NCI-H2196 (cell line): ENCODE measurements around the gene SFMBT1.
A peak's percentile ranks its signal among the peaks of the same experiment; 100 is the strongest.
"Not testable (repeated sequence)": the region's sequence is repeated elsewhere in the genome, so short reads cannot be mapped to it uniquely, and the experiment has no call there.

Experiments
- DNase-seq: peaks from one replicate; lab custom pipeline; 2025; ENCODE audit not compliant: unreplicated experiment; lab: John Stamatoyannopoulos, UW

The SFMBT1 gene

GRCh38 chr3:53074366-53074696 lies 28.5 kb upstream of the SFMBT1 start:
- DNase-seq: no peak

GRCh38 chr3:53073553-53074365 lies 27.9 kb upstream of the SFMBT1 start:
- DNase-seq: no peak

- peak; percentile 46 for DNase-seq
These were observed 27.0 kb upstream of the SFMBT1 start for GRCh38 chr3:53072653-53073552.

DNA sequence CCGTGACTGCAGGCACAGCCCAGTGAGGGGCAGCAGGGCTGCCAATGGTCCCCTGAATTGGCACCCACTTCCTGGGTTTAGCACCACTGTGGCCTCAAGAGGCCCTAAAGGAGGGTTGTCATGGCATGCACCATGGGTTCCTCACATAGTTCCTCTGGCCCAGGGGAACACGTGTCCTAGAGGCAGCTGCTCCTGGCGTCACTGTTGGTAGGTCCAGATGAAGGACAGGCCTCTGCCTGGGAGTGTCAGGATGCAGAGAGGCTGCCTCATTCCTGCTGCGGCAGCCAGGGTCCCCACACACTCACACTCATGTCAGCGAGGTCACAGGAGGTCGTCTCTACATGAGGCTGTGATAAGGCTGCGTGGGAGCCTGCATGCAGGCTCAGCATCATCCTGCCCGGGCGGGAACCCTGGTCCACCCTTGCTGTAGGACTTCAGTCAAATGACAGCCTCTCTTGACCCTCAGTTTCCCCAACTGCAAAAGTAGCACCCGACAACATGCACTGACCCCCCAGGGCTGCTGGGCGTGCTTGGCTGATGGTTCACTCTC lies 26.1 kb upstream of the SFMBT1 start:
- no peak for DNase-seq

DNA sequence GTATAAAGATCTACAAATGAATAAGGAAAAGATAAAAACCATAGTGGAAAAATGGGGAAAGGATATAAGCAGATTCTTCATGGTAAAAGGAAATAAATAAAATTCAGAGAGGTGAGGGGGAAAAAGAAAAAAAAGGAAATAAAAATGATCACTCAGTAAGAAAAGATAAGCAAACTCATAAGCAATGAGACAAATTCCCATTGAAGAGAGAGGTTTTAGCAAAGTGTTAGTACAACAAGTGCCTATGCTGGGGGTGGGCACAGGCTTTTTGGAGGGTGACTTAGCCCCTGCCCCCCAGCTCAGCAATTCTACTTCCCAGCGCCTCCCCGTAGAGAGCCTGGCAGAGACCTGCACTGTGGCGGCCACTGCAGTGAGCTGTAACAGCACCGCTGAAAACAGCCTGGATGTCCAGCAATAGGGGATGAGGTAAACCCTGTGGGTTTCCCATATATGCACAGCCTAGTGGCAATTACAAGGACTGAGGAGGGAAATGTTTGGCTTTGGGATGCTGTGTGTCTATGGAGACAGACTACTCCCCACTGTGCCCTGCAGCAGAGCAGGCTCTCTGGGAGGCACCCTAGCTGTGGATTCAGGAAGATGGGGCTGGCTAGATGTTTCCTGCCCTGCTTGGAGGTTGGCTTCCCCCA lies 23.7 kb upstream of the SFMBT1 start:
- no peak for DNase-seq

- DNase-seq: no peak
These were observed 22.3 kb upstream of the SFMBT1 start for GRCh38 chr3:53068176-53068575.

- no peak for DNase-seq
These were observed 21.7 kb upstream of the SFMBT1 start for GRCh38 chr3:53067567-53067966.

DNA sequence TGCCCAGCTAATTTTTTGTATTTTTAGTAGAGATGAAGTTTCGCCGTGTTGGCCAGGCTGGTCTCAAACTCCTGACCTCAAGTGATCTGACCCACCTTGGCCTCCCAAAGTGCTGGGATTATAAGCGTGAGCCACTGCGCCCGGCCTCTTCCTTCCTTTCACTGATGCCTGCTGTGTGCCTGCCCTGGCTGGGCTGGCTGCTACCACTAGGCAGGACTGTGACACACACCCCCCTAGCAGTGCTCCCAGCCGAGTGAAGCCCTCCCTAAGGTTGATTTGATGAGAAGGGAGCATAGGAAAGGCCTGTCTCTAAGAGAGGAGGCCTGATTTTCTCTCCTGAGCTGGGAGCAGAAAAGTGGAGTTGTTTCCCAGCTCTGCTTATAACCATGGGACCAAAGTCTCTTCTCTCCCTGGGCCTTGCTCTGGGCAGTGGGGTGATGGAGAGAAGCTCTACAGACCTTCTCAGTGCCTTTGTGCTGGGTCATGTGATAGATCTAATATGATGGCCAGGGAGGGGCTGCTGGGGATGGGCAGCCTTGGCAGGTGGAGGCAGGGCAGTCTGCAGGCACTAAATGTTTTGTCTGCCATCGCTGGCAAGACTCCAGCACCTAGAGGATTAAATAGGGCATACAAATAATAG lies 20.1 kb upstream of the SFMBT1 start:
- DNase-seq: no peak

DNA sequence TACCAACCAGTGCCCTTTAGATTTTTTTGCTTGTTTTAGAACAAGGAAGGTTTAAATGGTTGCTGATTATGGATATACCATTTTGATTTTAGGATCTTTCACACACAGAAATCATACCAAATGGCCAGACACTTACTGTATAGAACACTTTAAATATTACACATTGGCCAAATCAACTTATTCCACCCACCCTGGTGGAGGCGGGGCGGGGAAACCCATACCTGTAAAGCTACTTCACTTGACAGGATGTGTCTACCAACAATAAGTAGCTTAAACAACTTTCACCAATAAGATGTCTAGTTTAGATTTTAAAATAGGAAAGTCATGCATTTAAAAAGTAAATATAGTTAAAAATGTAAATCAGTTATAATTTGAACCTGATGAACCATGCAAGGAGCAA lies 17.0 kb upstream of the SFMBT1 start:
- no peak for DNase-seq

DNA sequence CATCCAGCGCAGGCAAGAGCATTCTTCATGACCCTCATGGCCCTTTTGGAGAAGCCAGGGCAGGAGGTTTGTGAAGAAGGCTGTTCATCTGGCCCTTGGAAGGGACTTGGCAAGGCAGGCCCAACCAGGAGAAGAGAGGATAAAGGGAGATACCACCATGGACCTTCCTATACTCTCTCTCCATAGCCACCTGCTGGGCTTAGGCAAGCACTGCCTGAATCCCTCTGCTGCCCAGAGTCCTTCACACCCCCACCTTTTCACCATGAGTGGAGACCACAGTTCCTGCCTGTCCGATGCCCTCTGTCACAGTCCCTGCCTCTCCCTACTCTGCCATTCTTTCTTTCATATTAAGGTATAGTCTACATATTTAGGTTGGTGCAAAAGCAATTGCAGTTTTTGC lies 10.6 kb upstream of the SFMBT1 start:
- no peak for DNase-seq

GRCh38 chr3:53054233-53054632 lies 8.4 kb upstream of the SFMBT1 start:
- not testable (repeated sequence) for DNase-seq

GRCh38 chr3:53051929-53052328 lies 6.1 kb upstream of the SFMBT1 start:
- DNase-seq: peak; percentile 14

GRCh38 chr3:53049987-53050386 lies 4.1 kb upstream of the SFMBT1 start:
- no peak for DNase-seq

GRCh38 chr3:53046171-53047170 lies 598 bp upstream of the SFMBT1 start:
- peak; percentile 32 for DNase-seq

- DNase-seq: peak; percentile 35
These were observed 959 bp downstream of the SFMBT1 start for GRCh38 chr3:53044711-53045517.

GRCh38 chr3:53044371-53044710 lies 1.5 kb downstream of the SFMBT1 start:
- DNase-seq: no peak

GRCh38 chr3:53043738-53044137 lies 2.1 kb downstream of the SFMBT1 start:
- no peak for DNase-seq

DNA sequence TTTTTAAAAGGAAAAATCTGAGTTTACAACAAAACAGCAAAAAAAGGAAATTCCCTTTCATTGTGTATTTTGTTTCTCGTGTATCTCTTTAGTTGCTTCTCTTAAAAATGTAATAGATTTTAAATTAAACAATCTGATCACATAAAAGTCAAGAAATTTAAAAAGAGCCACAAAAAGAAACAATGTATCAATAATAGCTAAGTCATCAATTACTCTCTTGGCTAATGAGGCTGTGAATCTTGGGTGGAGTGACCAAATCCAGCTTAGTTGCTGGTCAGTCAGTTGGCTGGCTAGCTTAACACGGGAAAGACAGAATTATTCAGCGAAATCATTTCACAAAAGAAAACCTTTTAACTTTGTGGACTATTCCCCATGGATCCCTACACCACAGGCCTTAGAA lies 3.2 kb downstream of the SFMBT1 start:
- DNase-seq: no peak

DNA sequence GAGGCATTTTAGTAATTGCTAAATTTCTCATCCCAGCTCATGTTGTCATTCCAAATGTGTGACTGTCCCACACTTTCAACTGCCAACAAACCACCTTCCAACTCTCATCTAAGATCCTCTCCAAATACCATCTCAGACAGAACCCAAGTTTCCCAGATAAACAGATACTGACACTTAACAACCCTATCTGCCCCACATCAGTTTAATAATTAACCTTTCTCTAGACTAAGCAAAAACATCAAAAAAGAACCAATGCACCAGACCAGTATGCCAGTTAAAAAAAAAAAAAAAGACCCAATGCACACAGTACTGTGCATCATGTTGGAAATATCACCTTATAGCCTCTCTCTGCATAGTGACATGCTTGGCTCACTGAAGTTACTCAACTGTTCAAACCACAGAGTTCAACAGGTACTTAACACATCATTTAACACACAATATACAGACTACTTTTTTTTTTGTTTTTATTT lies 5.5 kb downstream of the SFMBT1 start:
- DNase-seq: no peak
